HEK293T (cell line): Measurements from ENCODE around the gene JADE3.
A peak's percentile ranks its signal among the peaks of the same experiment; 100 is the strongest.

Experiments
- CTCF ChIA-PET: fragments of 350-600 bp; formaldehyde crosslinking; extraction: SDS; loops from one replicate; lab custom pipeline; 2021; ENCODE audit warnings: antibody characterized with exemption, inconsistent platforms; lab: Yijun Ruan, JAX
- POLR2A ChIA-PET: fragments of 350-600 bp; formaldehyde crosslinking; extraction: SDS; loops from one replicate; lab custom pipeline; 2020; ENCODE audit warnings: antibody characterized with exemption, inconsistent platforms; lab: Yijun Ruan, JAX
- DNase-seq: peaks from one replicate; pipeline ENCODE4 v3.0.0; 2012; ENCODE audit warnings: mixed read lengths; ENCODE audit errors: extremely low spot score
- ARNT ChIP-seq: fragments of 450-650 bp; IDR thresholded peaks from 2 replicates; pipeline ENCODE4 v1.6.1; 2017; ENCODE audit warnings: mild to moderate bottlenecking
- BHLHE40 ChIP-seq: fragments of 450-650 bp; IDR thresholded peaks from 2 replicates; pipeline ENCODE4 v1.6.1; 2016; ENCODE audit warnings: mild to moderate bottlenecking, moderate library complexity, borderline replicate concordance
- CTBP1 ChIP-seq: fragments of 450-650 bp; IDR thresholded peaks from 2 replicates; pipeline ENCODE4 v1.6.1; 2016; ENCODE audit warnings: borderline replicate concordance
- ELF4 ChIP-seq: fragments of 450-650 bp; IDR thresholded peaks from 2 replicates; pipeline ENCODE4 v1.6.1; 2017; ENCODE audit warnings: antibody characterized with exemption
- FOXA1 ChIP-seq: fragments of 450-650 bp; IDR thresholded peaks from 2 replicates; pipeline ENCODE4 v1.6.1; 2016; ENCODE audit warnings: mild to moderate bottlenecking
- FOXK2 ChIP-seq: fragments of 450-650 bp; IDR thresholded peaks from 2 replicates; pipeline ENCODE4 v1.6.1; 2016; ENCODE audit warnings: mild to moderate bottlenecking
- FOXM1 ChIP-seq: fragments of 450-650 bp; IDR thresholded peaks from 2 replicates; pipeline ENCODE4 v1.6.1; 2017; ENCODE audit warnings: mild to moderate bottlenecking, borderline replicate concordance
- HDGF ChIP-seq: fragments of 450-650 bp; IDR thresholded peaks from 2 replicates; pipeline ENCODE4 v1.6.1; 2017; ENCODE audit warnings: antibody characterized with exemption, borderline replicate concordance
- L3MBTL2 ChIP-seq: fragments of 450-650 bp; conservative IDR thresholded peaks from 2 replicates; pipeline ENCODE4 v1.6.1; 2016; ENCODE audit warnings: mild to moderate bottlenecking
- LEF1 ChIP-seq: fragments of 450-650 bp; IDR thresholded peaks from 2 replicates; pipeline ENCODE4 v1.6.1; 2017; ENCODE audit warnings: mild to moderate bottlenecking, borderline replicate concordance
- NFRKB ChIP-seq: fragments of 450-650 bp; IDR thresholded peaks from 2 replicates; pipeline ENCODE4 v1.6.1; 2016; ENCODE audit warnings: mild to moderate bottlenecking, moderate library complexity
- PKNOX1 ChIP-seq: fragments of 450-650 bp; IDR thresholded peaks from 2 replicates; pipeline ENCODE4 v1.6.1; 2016
- SP1 ChIP-seq: fragments of 450-650 bp; IDR thresholded peaks from 2 replicates; pipeline ENCODE4 v1.6.1; 2017
- SUZ12 ChIP-seq: fragments of 450-650 bp; IDR thresholded peaks from 2 replicates; pipeline ENCODE4 v1.6.1; 2016; ENCODE audit warnings: mild to moderate bottlenecking
- TARDBP ChIP-seq: fragments of 450-650 bp; IDR thresholded peaks from 2 replicates; pipeline ENCODE4 v1.6.1; 2016
- ZNF384 ChIP-seq: fragments of 450-650 bp; IDR thresholded peaks from 2 replicates; pipeline ENCODE4 v1.6.1; 2016

JADE3 gene

GRCh38 chrX:46910415-46910814 is 1.8 kb upstream of the JADE3 start:
- TF ChIP-seq LEF1 (no peak), FOXK2 (no peak), SP1 (no peak)
- DNase-seq, result no peak
- POLR2A ChIA-PET, result no interaction called here
- CTCF ChIA-PET, result no interaction called here

GRCh38 chrX:46912603-46913491 is 626 bp downstream of the JADE3 start:
- POLR2A ChIA-PET, result interaction anchor here (0.6 kb wide), 1 partner anchor 20 kb away, joined by 3 read pairs; no protein-coding TSS in a partner anchor

GRCh38 chrX:46913667-46914066 is 1.4 kb downstream of the JADE3 start:
- DNase-seq, result no peak
- CTCF ChIA-PET, result interaction anchor here (0.6 to 0.9 kb wide), 3 partner anchors 60 to 589 kb away, joined by 3 read pairs; no protein-coding TSS in a partner anchor
- POLR2A ChIA-PET, result interaction anchor here (0.6 kb wide), 1 partner anchor 19 kb away, joined by 3 read pairs; no protein-coding TSS in a partner anchor
- no peak for TF ChIP-seq SP1
- no peak for TF ChIP-seq CTBP1
- TF ChIP-seq FOXM1, result no peak
- TF ChIP-seq FOXA1, result no peak
- no peak for TF ChIP-seq SUZ12

More at GRCh38 chrX:46912603-46913491, 626 bp downstream of the JADE3 start:
- peak; percentile 59 for DNase-seq
- TF ChIP-seq NFRKB (no peak), LEF1 (no peak), ZNF384 (no peak), FOXK2 (no peak), ELF4 (no peak), SP1 (no peak), FOXA1 (no peak), BHLHE40 (no peak), ARNT (no peak), CTBP1 (no peak), SUZ12 (no peak)
- CTCF ChIA-PET, result interaction anchor here (0.6 to 0.9 kb wide), 3 partner anchors 43 to 590 kb away, joined by 3 to 7 read pairs (median 3); no protein-coding TSS in a partner anchor

GRCh38 chrX:46916273-46916672 is 4.1 kb downstream of the JADE3 start:
- ChIA-PET POLR2A (no interaction called here), CTCF (no interaction called here)
- TF ChIP-seq CTBP1 (no peak), ZNF384 (no peak), L3MBTL2 (no peak), FOXA1 (no peak), SUZ12 (no peak), PKNOX1 (no peak), BHLHE40 (no peak), FOXK2 (no peak), NFRKB (no peak), FOXM1 (no peak), SP1 (no peak), TARDBP (no peak), ELF4 (no peak), ARNT (no peak), LEF1 (no peak), HDGF (no peak)
- DNase-seq, result no peak

- TF ChIP-seq NFRKB (no peak), PKNOX1 (no peak), CTBP1 (no peak), HDGF (no peak), FOXK2 (no peak), SP1 (no peak), BHLHE40 (no peak), ARNT (no peak), FOXM1 (no peak), L3MBTL2 (no peak)
- DNase-seq, result no peak
- ChIA-PET POLR2A (no interaction called here), CTCF (no interaction called here)
Observed at GRCh38 chrX:46917622-46918021, 5.4 kb downstream of the JADE3 start.

- DNase-seq, result no peak
- TF ChIP-seq FOXA1, result no peak
- TF ChIP-seq LEF1, result no peak
- no peak for TF ChIP-seq FOXK2
- no peak for TF ChIP-seq L3MBTL2
- no peak for TF ChIP-seq CTBP1
- no peak for TF ChIP-seq TARDBP
- no peak for TF ChIP-seq SUZ12
- TF ChIP-seq NFRKB, result no peak
- no peak for TF ChIP-seq ZNF384
- TF ChIP-seq HDGF, result no peak
- no peak for TF ChIP-seq PKNOX1
- TF ChIP-seq BHLHE40, result no peak
- no peak for TF ChIP-seq ELF4
- TF ChIP-seq FOXM1, result no peak
- TF ChIP-seq SP1, result no peak
- TF ChIP-seq ARNT, result no peak
- ChIA-PET POLR2A (no interaction called here), CTCF (no interaction called here)
Observed at GRCh38 chrX:46918434-46918833, 6.2 kb downstream of the JADE3 start.
